GM12878 (cell line): ENCODE results near the gene FGGY. TPM values are rescaled to one million over a fixed set of nuclear protein-coding genes. Genes with fewer than 3 reads are reported as not detected.
A peak's percentile ranks its signal among the peaks of the same experiment; 100 is the strongest.

ENCODE experiments used
- CHD1 ChIP-seq: IDR thresholded peaks from 2 replicates; pipeline ENCODE4 v1.6.1; 2012; ENCODE audit warnings: low read depth, low read length, improper control_type of control experiment
- IKZF2 ChIP-seq, 2 experiments: fragments of 450-650 bp; IDR thresholded peaks; 2 replicates each; pipeline ENCODE4 v1.6.1; 2017; ENCODE audit warnings: mild to moderate bottlenecking in 2 of 2, moderate library complexity in 2 of 2
- NFYA ChIP-seq: IDR thresholded peaks from 2 replicates; pipeline ENCODE4 v1.6.1; 2011; ENCODE audit warnings: low read depth, mild to moderate bottlenecking, low read length, improper control_type of control experiment, borderline replicate concordance
- NR2C2 ChIP-seq: IDR thresholded peaks from 2 replicates; pipeline ENCODE4 v1.6.1; 2011; ENCODE audit warnings: borderline replicate concordance, low read depth; ENCODE audit not compliant: control insufficient read depth, insufficient read length
- NR2F1 ChIP-seq: fragments of 450-650 bp; conservative IDR thresholded peaks from 2 replicates; pipeline ENCODE4 v1.6.1; 2017; ENCODE audit warnings: mild to moderate bottlenecking
- POLR2AphosphoS2 ChIP-seq: IDR thresholded peaks from 2 replicates; pipeline ENCODE4 v1.6.1; 2011; ENCODE audit warnings: low read depth, mild to moderate bottlenecking, low read length, improper control_type of control experiment, moderate library complexity
- PRDM15 ChIP-seq: fragments of 450-650 bp; formaldehyde crosslinking; IDR thresholded peaks from 2 replicates; pipeline ENCODE4 v1.4.0; 2020; ENCODE audit warnings: mild to moderate bottlenecking, moderate library complexity
- RAD51 ChIP-seq: fragments of 450-650 bp; IDR thresholded peaks from 2 replicates; pipeline ENCODE4 v1.6.1; 2016; ENCODE audit warnings: moderate library complexity, mild to moderate bottlenecking, inconsistent platforms
- SIX5 ChIP-seq: IDR thresholded peaks from 2 replicates; pipeline ENCODE4 v1.6.1; 2011; ENCODE audit warnings: mild to moderate bottlenecking, low read depth, low read length, moderate library complexity; ENCODE audit not compliant: severe bottlenecking
- SKIL ChIP-seq: fragments of 450-650 bp; IDR thresholded peaks from 2 replicates; pipeline ENCODE4 v1.6.1; 2017; ENCODE audit warnings: mild to moderate bottlenecking, low read depth, inconsistent platforms; ENCODE audit not compliant: poor library complexity, severe bottlenecking
- SPI1 ChIP-seq: IDR thresholded peaks from 2 replicates; pipeline ENCODE4 v1.6.1; 2011; ENCODE audit warnings: low read depth, mild to moderate bottlenecking, low read length, moderate library complexity, borderline replicate concordance; ENCODE audit not compliant: insufficient read depth
- SREBF2 ChIP-seq: IDR thresholded peaks from 2 replicates; pipeline ENCODE4 v1.6.1; 2012; ENCODE audit warnings: mild to moderate bottlenecking, low read length
- SUPT20H ChIP-seq: IDR thresholded peaks from 2 replicates; pipeline ENCODE4 v1.6.1; 2011; ENCODE audit warnings: low read depth, mild to moderate bottlenecking, low read length, moderate library complexity, borderline replicate concordance; ENCODE audit not compliant: control insufficient read depth
- ZBED1 ChIP-seq: IDR thresholded peaks from 2 replicates; pipeline ENCODE4 v1.6.1; 2016; ENCODE audit warnings: borderline replicate concordance
- ZBTB40 ChIP-seq: fragments of 450-650 bp; IDR thresholded peaks from 2 replicates; pipeline ENCODE4 v1.6.1; 2016; ENCODE audit warnings: mild to moderate bottlenecking, moderate library complexity, borderline replicate concordance
- polyA plus RNA-seq, 11 experiments: library from polyadenylated mRNA; depleted of rRNA in 4 of 11; unstranded in 6 of 11; stranded (reverse) in 5 of 11; fragments of >200 nt; fragmentation: Nextera tagmentation in 4 of 11; fragmentation: Illumina TruSeq in 1 of 11; extraction: Ambion mirVana in 4 of 11; extraction: Trizol in 1 of 11; gene quantifications; 1 replicate in 1 of 11; 2 replicates in 10 of 11; pipeline versions ENCODE4 v1.2.1 to v1.2.3, GENCODE V29; 2011 to 2016; ENCODE audit warnings: inconsistent platforms in 2 of 11, missing spikeins in 2 of 11, low read depth in 1 of 11
- total RNA-seq, 4 experiments: library from RNA; depleted of rRNA in 3 of 4; stranded (reverse); fragments of >200 nt in 3 of 4; fragmentation: Illumina TruSeq in 1 of 4; extraction: Trizol in 1 of 4; gene quantifications; 2 replicates each; pipeline versions ENCODE4 v1.2.1 to v1.2.3, GENCODE V29; 2013 to 2021
- TF ChIP-seq, protein P1 (sequence below): fragments of 450-650 bp; IDR thresholded peaks from 2 replicates; pipeline ENCODE4 v1.6.1; 2016; ENCODE audit warnings: mild to moderate bottlenecking
- TF ChIP-seq, protein P2 (sequence below): fragments of 450-650 bp; conservative IDR thresholded peaks from 2 replicates; pipeline ENCODE4 v1.6.1; 2017; ENCODE audit warnings: mild to moderate bottlenecking, moderate library complexity

FGGY gene
- total and polyA plus RNA-seq, 10 of the 15 experiments (the other 5 are each of a cell fraction or from before 2014, with no cell fraction given): 6.2 to 11.9 (median 7.5) TPM

DNA sequence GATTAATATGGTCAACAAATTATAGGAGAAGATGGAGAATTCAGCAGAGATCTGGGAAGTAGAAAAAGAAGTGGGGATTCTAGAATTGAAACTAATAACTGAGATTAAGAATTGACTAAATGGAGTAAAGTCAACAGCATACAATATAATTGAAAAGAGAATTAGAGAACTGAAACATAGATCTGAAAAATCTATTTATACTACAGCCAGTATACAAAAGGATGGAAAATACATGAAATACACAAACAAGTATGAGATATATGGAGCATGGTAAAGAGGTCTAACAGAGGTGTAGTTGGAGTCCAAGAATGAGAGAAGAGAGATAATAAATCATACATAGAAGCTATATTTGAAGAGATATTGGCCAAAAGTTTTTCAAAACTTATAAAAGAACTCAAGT, 235.2 kb downstream of the FGGY start (continued):
- TF ChIP-seq ZBTB40 (no peak), SIX5 (no peak), SREBF2 (no peak), SPI1 (peak; percentile 22; the same call in 1 of the 2 replicates), NFYA (no peak), ZBED1 (no peak), PRDM15 (CRISPR knock-in tag) (no peak), NR2F1 (no peak), CHD1 (no peak), RAD51 (no peak), NR2C2 (no peak), POLR2AphosphoS2 (no peak), IKZF2 (IDR thresholded peaks at IDR 0.05) (peak; percentile 63 to 68; a peak in 2 of 4 replicates), SKIL (no peak), SUPT20H (no peak)
- TF ChIP-seq, protein P1, sequence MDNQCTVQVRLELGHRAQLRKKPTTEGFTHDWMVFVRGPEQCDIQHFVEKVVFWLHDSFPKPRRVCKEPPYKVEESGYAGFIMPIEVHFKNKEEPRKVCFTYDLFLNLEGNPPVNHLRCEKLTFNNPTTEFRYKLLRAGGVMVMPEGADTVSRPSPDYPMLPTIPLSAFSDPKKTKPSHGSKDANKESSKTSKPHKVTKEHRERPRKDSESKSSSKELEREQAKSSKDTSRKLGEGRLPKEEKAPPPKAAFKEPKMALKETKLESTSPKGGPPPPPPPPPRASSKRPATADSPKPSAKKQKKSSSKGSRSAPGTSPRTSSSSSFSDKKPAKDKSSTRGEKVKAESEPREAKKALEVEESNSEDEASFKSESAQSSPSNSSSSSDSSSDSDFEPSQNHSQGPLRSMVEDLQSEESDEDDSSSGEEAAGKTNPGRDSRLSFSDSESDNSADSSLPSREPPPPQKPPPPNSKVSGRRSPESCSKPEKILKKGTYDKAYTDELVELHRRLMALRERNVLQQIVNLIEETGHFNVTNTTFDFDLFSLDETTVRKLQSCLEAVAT: no peak
- TF ChIP-seq, protein P2, sequence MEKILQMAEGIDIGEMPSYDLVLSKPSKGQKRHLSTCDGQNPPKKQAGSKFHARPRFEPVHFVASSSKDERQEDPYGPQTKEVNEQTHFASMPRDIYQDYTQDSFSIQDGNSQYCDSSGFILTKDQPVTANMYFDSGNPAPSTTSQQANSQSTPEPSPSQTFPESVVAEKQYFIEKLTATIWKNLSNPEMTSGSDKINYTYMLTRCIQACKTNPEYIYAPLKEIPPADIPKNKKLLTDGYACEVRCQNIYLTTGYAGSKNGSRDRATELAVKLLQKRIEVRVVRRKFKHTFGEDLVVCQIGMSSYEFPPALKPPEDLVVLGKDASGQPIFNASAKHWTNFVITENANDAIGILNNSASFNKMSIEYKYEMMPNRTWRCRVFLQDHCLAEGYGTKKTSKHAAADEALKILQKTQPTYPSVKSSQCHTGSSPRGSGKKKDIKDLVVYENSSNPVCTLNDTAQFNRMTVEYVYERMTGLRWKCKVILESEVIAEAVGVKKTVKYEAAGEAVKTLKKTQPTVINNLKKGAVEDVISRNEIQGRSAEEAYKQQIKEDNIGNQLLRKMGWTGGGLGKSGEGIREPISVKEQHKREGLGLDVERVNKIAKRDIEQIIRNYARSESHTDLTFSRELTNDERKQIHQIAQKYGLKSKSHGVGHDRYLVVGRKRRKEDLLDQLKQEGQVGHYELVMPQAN: no peak
